Testis (tissue), 2 donors: ENCODE results near the gene MIB1.

Experiments used
- CTCF ChIP-seq, 3 experiments: fragments of 450-650 bp in 2 of 3; fragments of 200-600 bp in 1 of 3; sonication (generic) in 1 of 3; IDR thresholded peaks; one replicate each; pipeline ENCODE4 v1.5.1; 2016 to 2019; ENCODE audit warnings: antibody characterized with exemption in 3 of 3, mild to moderate bottlenecking in 2 of 3, moderate library complexity in 1 of 3
- POLR2A ChIP-seq: fragments of 450-650 bp; IDR thresholded peaks from one replicate; pipeline ENCODE4 v1.6.1; 2017; ENCODE audit warnings: antibody characterized with exemption, mild to moderate bottlenecking, moderate library complexity

GRCh38 chr18:21914739-21915319 is 174.2 kb downstream of the MIB1 start:
- TF ChIP-seq CTCF (IDR thresholded peaks at IDR 0.05) = peak; percentile 47 to 63 (median 61)
- TF ChIP-seq POLR2A = no peak
